ENCODE data around the gene NPAS3. TPM values are rescaled to one million over a fixed set of nuclear protein-coding genes. Genes with fewer than 3 reads are reported as not detected.

Gene NPAS3
- total RNA-seq, 1 donor from 2014 or later: not detected

GRCh38 chr14:33568935-33569579 is 630.4 kb downstream of the NPAS3 start:
- no peak overlapping the region for H3K4me3 Mint-ChIP-seq
- H3K27me3 Mint-ChIP-seq: no peaks in the 10 kb centered on the region
- no peaks in the 10 kb centered on the region for H3K9me3 Mint-ChIP-seq
- H3K36me3 Mint-ChIP-seq (ENCODE audit: low read depth): no peaks in the 10 kb centered on the region
- intact Hi-C loops (cut with micrococcal nuclease): no loop called here
- no peak for DNase-seq
- no peaks in the 10 kb centered on the region for H3K4me1 Mint-ChIP-seq
- H3K27ac Mint-ChIP-seq: no peak overlapping the region

- Mint-ChIP-seq H3K4me1 (no peaks in the 10 kb centered on the region), H3K36me3 (ENCODE audit: low read depth) (no peaks in the 10 kb centered on the region), H3K9me3 (no peaks in the 10 kb centered on the region), H3K27ac (no peak overlapping the region), H3K27me3 (no peaks in the 10 kb centered on the region), H3K4me3 (no peak overlapping the region)
- no peak for DNase-seq
- intact Hi-C loops (cut with micrococcal nuclease): no loop called here
These were observed 631.4 kb downstream of the NPAS3 start for GRCh38 chr14:33569821-33570687.

- intact Hi-C loops (cut with micrococcal nuclease): no loop called here
- no peak for DNase-seq
- no peaks in the 10 kb centered on the region for H3K36me3 Mint-ChIP-seq (ENCODE audit: low read depth)
- no peak overlapping the region for H3K27ac Mint-ChIP-seq
- no peaks in the 10 kb centered on the region for H3K4me1 Mint-ChIP-seq
- no peaks in the 10 kb centered on the region for H3K27me3 Mint-ChIP-seq
- no peaks in the 10 kb centered on the region for H3K9me3 Mint-ChIP-seq
- no peak overlapping the region for H3K4me3 Mint-ChIP-seq
These were observed 632.1 kb downstream of the NPAS3 start for GRCh38 chr14:33570694-33571310.

- no peaks in the 10 kb centered on the region for H3K36me3 Mint-ChIP-seq (ENCODE audit: low read depth)
- no peaks in the 10 kb centered on the region for H3K27me3 Mint-ChIP-seq
- no peaks in the 10 kb centered on the region for H3K9me3 Mint-ChIP-seq
- H3K4me1 Mint-ChIP-seq: no peaks in the 10 kb centered on the region
- no peak for DNase-seq
- H3K27ac Mint-ChIP-seq: no peak overlapping the region
- no peak overlapping the region for H3K4me3 Mint-ChIP-seq
- intact Hi-C loops (cut with micrococcal nuclease): no loop called here
These were observed 634.7 kb downstream of the NPAS3 start for GRCh38 chr14:33573301-33573880.

- Mint-ChIP-seq H3K27me3 (no peaks in the 10 kb centered on the region), H3K4me1 (no peaks in the 10 kb centered on the region), H3K9me3 (no peaks in the 10 kb centered on the region), H3K36me3 (ENCODE audit: low read depth) (no peaks in the 10 kb centered on the region), H3K4me3 (no peak overlapping the region), H3K27ac (no peak overlapping the region)
- intact Hi-C loops (cut with micrococcal nuclease): no loop called here
- no peak for DNase-seq
These were observed 637.3 kb downstream of the NPAS3 start for GRCh38 chr14:33576014-33576413.

GRCh38 chr14:33578461-33579216 is 640.0 kb downstream of the NPAS3 start:
- H3K36me3 Mint-ChIP-seq (ENCODE audit: low read depth): no peaks in the 10 kb centered on the region
- H3K4me1 Mint-ChIP-seq: no peaks in the 10 kb centered on the region
- no peaks in the 10 kb centered on the region for H3K9me3 Mint-ChIP-seq
- H3K27me3 Mint-ChIP-seq: no peaks in the 10 kb centered on the region
- DNase-seq: no peak
- intact Hi-C loops (cut with micrococcal nuclease): no loop called here
- no peak overlapping the region for H3K27ac Mint-ChIP-seq
- H3K4me3 Mint-ChIP-seq: no peak overlapping the region

- no peaks in the 10 kb centered on the region for H3K4me1 Mint-ChIP-seq
- intact Hi-C loops (cut with micrococcal nuclease): no loop called here
- H3K4me3 Mint-ChIP-seq: no peak overlapping the region
- no peaks in the 10 kb centered on the region for H3K36me3 Mint-ChIP-seq (ENCODE audit: low read depth)
- H3K27me3 Mint-ChIP-seq: no peaks in the 10 kb centered on the region
- H3K27ac Mint-ChIP-seq: no peak overlapping the region
- H3K9me3 Mint-ChIP-seq: no peaks in the 10 kb centered on the region
- DNase-seq: no peak
These were observed 641.6 kb downstream of the NPAS3 start for GRCh38 chr14:33580231-33580749.

- no peak for DNase-seq
- Mint-ChIP-seq H3K9me3 (no peaks in the 10 kb centered on the region), H3K4me3 (no peak overlapping the region), H3K36me3 (ENCODE audit: low read depth) (no peaks in the 10 kb centered on the region), H3K27me3 (no peaks in the 10 kb centered on the region), H3K27ac (no peak overlapping the region), H3K4me1 (no peaks in the 10 kb centered on the region)
- intact Hi-C loops (cut with micrococcal nuclease): no loop called here
These were observed 642.2 kb downstream of the NPAS3 start for GRCh38 chr14:33580841-33581240.

GRCh38 chr14:33584697-33585096 is 646.0 kb downstream of the NPAS3 start:
- H3K27me3 Mint-ChIP-seq: no peaks in the 10 kb centered on the region
- no peak overlapping the region for H3K4me3 Mint-ChIP-seq
- no peaks in the 10 kb centered on the region for H3K9me3 Mint-ChIP-seq
- no peak for DNase-seq
- H3K4me1 Mint-ChIP-seq: no peaks in the 10 kb centered on the region
- intact Hi-C loops (cut with micrococcal nuclease): no loop called here
- H3K36me3 Mint-ChIP-seq (ENCODE audit: low read depth): no peaks in the 10 kb centered on the region
- no peak overlapping the region for H3K27ac Mint-ChIP-seq

GRCh38 chr14:33586806-33587205 is 648.1 kb downstream of the NPAS3 start:
- Mint-ChIP-seq H3K36me3 (ENCODE audit: low read depth) (no peaks in the 10 kb centered on the region), H3K27me3 (no peaks in the 10 kb centered on the region), H3K4me1 (no peaks in the 10 kb centered on the region), H3K4me3 (no peak overlapping the region), H3K9me3 (no peaks in the 10 kb centered on the region), H3K27ac (no peak overlapping the region)
- DNase-seq: no peak
- intact Hi-C loops (cut with micrococcal nuclease): no loop called here

GRCh38 chr14:33587791-33588190 is 649.1 kb downstream of the NPAS3 start:
- intact Hi-C loops (cut with micrococcal nuclease): no loop called here
- Mint-ChIP-seq H3K27ac (no peak overlapping the region), H3K27me3 (no peaks in the 10 kb centered on the region), H3K4me1 (no peaks in the 10 kb centered on the region), H3K36me3 (ENCODE audit: low read depth) (no peaks in the 10 kb centered on the region), H3K9me3 (no peaks in the 10 kb centered on the region), H3K4me3 (no peak overlapping the region)
- no peak for DNase-seq

GRCh38 chr14:33588771-33589170 is 650.1 kb downstream of the NPAS3 start:
- H3K36me3 Mint-ChIP-seq (ENCODE audit: low read depth): no peaks in the 10 kb centered on the region
- intact Hi-C loops (cut with micrococcal nuclease): no loop called here

GRCh38 chr14:33589334-33589733 is 650.7 kb downstream of the NPAS3 start:
- H3K36me3 Mint-ChIP-seq (ENCODE audit: low read depth): no peaks in the 10 kb centered on the region
- DNase-seq: no peak
- H3K4me3 Mint-ChIP-seq: no peak overlapping the region
- intact Hi-C loops (cut with micrococcal nuclease): no loop called here
- no peak overlapping the region for H3K27ac Mint-ChIP-seq
- no peaks in the 10 kb centered on the region for H3K27me3 Mint-ChIP-seq
- no peaks in the 10 kb centered on the region for H3K4me1 Mint-ChIP-seq
- no peaks in the 10 kb centered on the region for H3K9me3 Mint-ChIP-seq

More at GRCh38 chr14:33588771-33589170, 650.1 kb downstream of the NPAS3 start:
- no peak overlapping the region for H3K4me3 Mint-ChIP-seq
- H3K4me1 Mint-ChIP-seq: no peaks in the 10 kb centered on the region
- H3K9me3 Mint-ChIP-seq: no peaks in the 10 kb centered on the region
- no peak overlapping the region for H3K27ac Mint-ChIP-seq
- H3K27me3 Mint-ChIP-seq: no peaks in the 10 kb centered on the region
- no peak for DNase-seq
